Prostate gland (tissue), 2 donors: ENCODE results near the gene MED27. TPM values are rescaled to one million over a fixed set of nuclear protein-coding genes. Genes with fewer than 3 reads are reported as not detected.

ENCODE experiments used
- DNase-seq: peaks from one replicate; pipeline ENCODE4 v3.0.0-alpha.2; 2019; ENCODE audit warnings: low spot score
- H3K27ac ChIP-seq, 2 donors: fragments of 200-600 bp; sonication (generic); 2 replicates each; pipeline ENCODE4 v1.5.1; 2017 to 2019
- H3K27me3 ChIP-seq: fragments of 200-600 bp; sonication (generic); replicated peaks from 2 replicates; pipeline ENCODE4 v1.5.1; 2019; ENCODE audit not compliant: insufficient read depth
- H3K36me3 ChIP-seq, 2 donors: fragments of 200-600 bp; sonication (generic); 1 replicate in 1 of 2; 2 replicates in 1 of 2; pipeline versions ENCODE4 v1.5.1 to v1.8.1; 2017 to 2019
- H3K4me1 ChIP-seq: fragments of 200-600 bp; sonication (generic); replicated peaks from 2 replicates; pipeline ENCODE4 v1.5.1; 2019
- H3K4me3 ChIP-seq, 2 donors: fragments of 200-600 bp; sonication (generic); 2 replicates each; pipeline ENCODE4 v1.5.1; 2017 to 2019
- H3K9me3 ChIP-seq: fragments of 200-600 bp; sonication (generic); 2 replicates; pipeline ENCODE4 v1.5.1; 2017
- CTCF ChIP-seq, 4 experiments: fragments of 200-600 bp in 2 of 4; fragments of 450-650 bp in 2 of 4; sonication (generic) in 2 of 4; IDR thresholded peaks; 1 replicate in 3 of 4; 2 replicates in 1 of 4; pipeline ENCODE4 v1.5.1; 2016 to 2019; ENCODE audit warnings: antibody characterized with exemption in 4 of 4, mild to moderate bottlenecking in 2 of 4, moderate library complexity in 2 of 4
- POLR2A ChIP-seq: fragments of 450-650 bp; IDR thresholded peaks from one replicate; pipeline ENCODE4 v1.6.1; 2016; ENCODE audit warnings: antibody characterized with exemption, mild to moderate bottlenecking
- POLR2AphosphoS5 ChIP-seq: sonication (generic); formaldehyde crosslinking; IDR thresholded peaks from one replicate; pipeline ENCODE4 v1.6.1; 2017; ENCODE audit warnings: antibody characterized with exemption
- WGBS: methylation state at CpG from one replicate; pipeline ENCODE4 v1.1.5; 2018; 5-methylcytosine and 5-hydroxymethylcytosine counted together
- intact Hi-C: fragments of 100-400 bp; cut with DNase I; formaldehyde crosslinking; loops from one replicate; pipeline ENCODE4 v1.14.2; 2022
- total RNA-seq, 2 donors: library from RNA; depleted of rRNA; stranded (reverse); fragments of >200 nt; gene quantifications; one replicate each; pipeline ENCODE4 v1.1.0, GENCODE V29; 2016

Gene MED27
- total RNA-seq, 2 donors from 2014 or later = 17.4 to 22.7 TPM

- no peaks in the 10 kb centered on the region for H3K9me3 ChIP-seq
- H3K4me3 ChIP-seq = no peak overlapping the region
- DNase-seq = no peak
- TF ChIP-seq CTCF (IDR thresholded peaks at IDR 0.05) (no peak), POLR2A (no peak), POLR2AphosphoS5 (no peak)
- WGBS = 90% methylated on average over 10 of the region's 10 CpGs
- H3K27ac ChIP-seq = no peak overlapping the region
- no peaks in the 10 kb centered on the region for H3K27me3 ChIP-seq
- no peaks in the 10 kb centered on the region for H3K4me1 ChIP-seq
- no peaks in the 10 kb centered on the region for H3K36me3 ChIP-seq
- intact Hi-C loops = no loop called here
Measured at GRCh38 chr9:132040246-132040645, 39.4 kb downstream of the MED27 start.

GRCh38 chr9:132039284-132039683, 40.4 kb downstream of the MED27 start:
- no peak for DNase-seq
- intact Hi-C loops = no loop called here
- H3K36me3 ChIP-seq = no peaks in the 10 kb centered on the region
- H3K27ac ChIP-seq = no peak overlapping the region
- H3K27me3 ChIP-seq = no peaks in the 10 kb centered on the region
- no peaks in the 10 kb centered on the region for H3K9me3 ChIP-seq
- WGBS = 97% methylated on average over 9 of the region's 9 CpGs
- TF ChIP-seq POLR2AphosphoS5 (no peak), POLR2A (no peak), CTCF (IDR thresholded peaks at IDR 0.05) (no peak)
- H3K4me3 ChIP-seq = no peak overlapping the region
- no peaks in the 10 kb centered on the region for H3K4me1 ChIP-seq

- Histone ChIP-seq H3K27ac (no peak overlapping the region), H3K4me3 (no peak overlapping the region), H3K27me3 (no peaks in the 10 kb centered on the region), H3K36me3 (no peaks in the 10 kb centered on the region), H3K9me3 (no peaks in the 10 kb centered on the region), H3K4me1 (no peaks in the 10 kb centered on the region)
- 67% methylated on average over 6 of the region's 6 CpGs for WGBS
- DNase-seq = no peak
- intact Hi-C loops = no loop called here
- TF ChIP-seq POLR2A = no peak
- TF ChIP-seq CTCF (IDR thresholded peaks at IDR 0.05) = no peak
- no peak for TF ChIP-seq POLR2AphosphoS5
Measured at GRCh38 chr9:132037458-132037857, 42.2 kb downstream of the MED27 start.

- 85% methylated on average over 5 of the region's 5 CpGs for WGBS
- no peak for TF ChIP-seq CTCF (IDR thresholded peaks at IDR 0.05)
- TF ChIP-seq POLR2A = no peak
- no peak for TF ChIP-seq POLR2AphosphoS5
- Histone ChIP-seq H3K27me3 (no peaks in the 10 kb centered on the region), H3K9me3 (no peaks in the 10 kb centered on the region), H3K4me3 (no peak overlapping the region), H3K36me3 (no peaks in the 10 kb centered on the region), H3K4me1 (no peaks in the 10 kb centered on the region), H3K27ac (no peak overlapping the region)
- intact Hi-C loops = no loop called here
- DNase-seq = no peak
Measured at GRCh38 chr9:132036521-132036920, 43.1 kb downstream of the MED27 start.

- intact Hi-C loops = no loop called here
- DNase-seq = no peak
- Histone ChIP-seq H3K27me3 (no peaks in the 10 kb centered on the region), H3K4me1 (no peaks in the 10 kb centered on the region), H3K36me3 (no peaks in the 10 kb centered on the region), H3K9me3 (no peaks in the 10 kb centered on the region), H3K4me3 (no peak overlapping the region), H3K27ac (no peak overlapping the region)
- TF ChIP-seq POLR2A = no peak
- TF ChIP-seq CTCF (IDR thresholded peaks at IDR 0.05) = no peak
- no peak for TF ChIP-seq POLR2AphosphoS5
- 93% methylated on average over 1 of the region's 1 CpG for WGBS
Measured at GRCh38 chr9:132035679-132036078, 44.0 kb downstream of the MED27 start.
